Activated B cell treated with CpG ODN at 0.5 μM for 24 hours (primary cell): ENCODE measurements around the gene DAB2. TPM values are rescaled to one million over a fixed set of nuclear protein-coding genes. Genes with fewer than 3 reads are reported as not detected.

ENCODE experiments used
- ATAC-seq: fragments of 200-7000 bp; cut with Tn5 transposase; one replicate; pipeline ENCODE4 v1.10.0; 2021; ENCODE audit warnings: low read depth, mild to moderate bottlenecking, moderate library complexity
- CTCF ChIA-PET: fragments of 350-600 bp; sonication (Branson Sonifier 250); formaldehyde crosslinking; loops from one replicate; lab custom pipeline; 2021; ENCODE audit warnings: antibody characterized with exemption; lab: Charles Lee
- POLR2A ChIA-PET: fragments of 350-600 bp; sonication (Branson Sonifier 250); formaldehyde crosslinking; loops from one replicate; lab custom pipeline; 2021; ENCODE audit warnings: antibody characterized with exemption; lab: Charles Lee
- DNase-seq: peaks from one replicate; pipeline ENCODE4 v3.0.0; 2022
- H3K27ac Mint-ChIP-seq: one replicate; pipeline ENCODE4 v1.8.0; 2020; ENCODE audit warnings: mixed read lengths
- H3K27me3 Mint-ChIP-seq: one replicate; pipeline ENCODE4 v1.8.0; 2021; ENCODE audit warnings: mixed read lengths
- H3K36me3 Mint-ChIP-seq: one replicate; pipeline ENCODE4 v1.8.0; 2021; ENCODE audit warnings: low read depth, mixed read lengths
- H3K4me1 Mint-ChIP-seq: one replicate; pipeline ENCODE4 v1.8.0; 2021; ENCODE audit warnings: mixed read lengths
- H3K4me3 Mint-ChIP-seq: one replicate; pipeline ENCODE4 v1.8.0; 2020; ENCODE audit warnings: mild to moderate bottlenecking, mixed read lengths
- H3K9me3 Mint-ChIP-seq: one replicate; pipeline ENCODE4 v1.8.0; 2020; ENCODE audit warnings: mixed read lengths
- intact Hi-C: fragments of 100-400 bp; cut with micrococcal nuclease; formaldehyde crosslinking; loops from one replicate; pipeline ENCODE4 v1.15.1; 2024
- total RNA-seq: library from RNA; stranded (reverse); gene quantifications from 2 replicates; pipeline ENCODE4 v1.2.3, GENCODE V29; 2022
- TF ChIP-seq, protein P1 (sequence below): fragments of 200-600 bp; IDR thresholded peaks from one replicate; pipeline ENCODE4 v1.8.0; 2022; ENCODE audit warnings: antibody characterized with exemption, mild to moderate bottlenecking

DAB2 gene
- total RNA-seq, 1 donor from 2014 or later = not detected

DNA sequence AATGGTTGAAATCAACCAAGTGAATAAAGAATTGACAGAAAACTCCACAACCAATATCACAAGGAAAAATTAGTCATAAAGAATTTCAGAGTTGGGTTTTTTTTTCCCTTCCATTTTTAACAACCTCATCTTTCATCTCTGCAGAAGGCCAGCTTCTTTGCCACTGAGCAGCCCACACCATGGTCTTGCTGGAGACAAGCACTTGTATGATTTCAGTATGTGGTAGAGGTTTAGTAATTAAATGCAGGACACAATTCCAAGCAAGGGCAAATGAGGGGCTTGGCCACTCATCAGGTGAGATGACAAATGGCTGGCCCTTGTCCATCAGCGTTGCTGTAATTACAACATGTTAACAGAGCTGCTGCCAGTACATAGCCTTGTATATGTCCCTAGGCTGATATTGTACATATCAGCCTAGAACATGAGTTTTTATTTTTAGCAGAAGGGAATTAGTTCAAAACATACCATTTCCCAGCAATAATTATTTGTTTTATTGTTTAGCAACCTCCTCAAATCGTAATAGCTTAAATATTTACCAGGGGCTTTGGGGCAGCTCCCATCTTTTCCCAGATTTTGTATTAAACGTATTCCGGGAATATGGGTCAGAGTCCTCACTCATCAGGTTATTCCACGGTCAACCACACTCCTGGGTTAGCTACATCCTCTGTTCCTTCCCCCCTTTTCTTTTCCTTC is 55.5 kb downstream of the DAB2 start:
- TF ChIP-seq, protein P1, sequence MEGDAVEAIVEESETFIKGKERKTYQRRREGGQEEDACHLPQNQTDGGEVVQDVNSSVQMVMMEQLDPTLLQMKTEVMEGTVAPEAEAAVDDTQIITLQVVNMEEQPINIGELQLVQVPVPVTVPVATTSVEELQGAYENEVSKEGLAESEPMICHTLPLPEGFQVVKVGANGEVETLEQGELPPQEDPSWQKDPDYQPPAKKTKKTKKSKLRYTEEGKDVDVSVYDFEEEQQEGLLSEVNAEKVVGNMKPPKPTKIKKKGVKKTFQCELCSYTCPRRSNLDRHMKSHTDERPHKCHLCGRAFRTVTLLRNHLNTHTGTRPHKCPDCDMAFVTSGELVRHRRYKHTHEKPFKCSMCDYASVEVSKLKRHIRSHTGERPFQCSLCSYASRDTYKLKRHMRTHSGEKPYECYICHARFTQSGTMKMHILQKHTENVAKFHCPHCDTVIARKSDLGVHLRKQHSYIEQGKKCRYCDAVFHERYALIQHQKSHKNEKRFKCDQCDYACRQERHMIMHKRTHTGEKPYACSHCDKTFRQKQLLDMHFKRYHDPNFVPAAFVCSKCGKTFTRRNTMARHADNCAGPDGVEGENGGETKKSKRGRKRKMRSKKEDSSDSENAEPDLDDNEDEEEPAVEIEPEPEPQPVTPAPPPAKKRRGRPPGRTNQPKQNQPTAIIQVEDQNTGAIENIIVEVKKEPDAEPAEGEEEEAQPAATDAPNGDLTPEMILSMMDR = no peak
- DNase-seq (no peak), ATAC-seq (no peak)
- no peaks in the 10 kb centered on the region for H3K4me1 Mint-ChIP-seq
- CTCF ChIA-PET = interaction anchor here (1.5 kb wide), 1 partner anchor 10 kb away, joined by 3 read pairs; no protein-coding TSS in a partner anchor
- H3K9me3 Mint-ChIP-seq = no peaks in the 10 kb centered on the region
- POLR2A ChIA-PET = no interaction called here
- no peaks in the 10 kb centered on the region for H3K27me3 Mint-ChIP-seq
- no peak overlapping the region for H3K27ac Mint-ChIP-seq
- no peaks in the 10 kb centered on the region for H3K36me3 Mint-ChIP-seq
- no peak overlapping the region for H3K4me3 Mint-ChIP-seq
- intact Hi-C loops = no loop called here

GRCh38 chr5:39368116-39368515 is 56.7 kb downstream of the DAB2 start:
- Mint-ChIP-seq H3K4me1 (no peaks in the 10 kb centered on the region), H3K36me3 (no peaks in the 10 kb centered on the region), H3K27ac (no peak overlapping the region), H3K9me3 (no peaks in the 10 kb centered on the region), H3K4me3 (no peak overlapping the region), H3K27me3 (no peaks in the 10 kb centered on the region)
- POLR2A ChIA-PET = no interaction called here
- ATAC-seq (no peak), DNase-seq (no peak)
- intact Hi-C loops = no loop called here
- CTCF ChIA-PET = no interaction called here
- TF ChIP-seq, protein P1 = no peak

- CTCF ChIA-PET = no interaction called here
- no peaks in the 10 kb centered on the region for H3K9me3 Mint-ChIP-seq
- no peaks in the 10 kb centered on the region for H3K27me3 Mint-ChIP-seq
- H3K27ac Mint-ChIP-seq = no peak overlapping the region
- no peaks in the 10 kb centered on the region for H3K36me3 Mint-ChIP-seq
- POLR2A ChIA-PET = no interaction called here
- TF ChIP-seq, protein P1 = no peak
- no peak overlapping the region for H3K4me3 Mint-ChIP-seq
- intact Hi-C loops = no loop called here
- DNase-seq = no peak
- no peak for ATAC-seq
- H3K4me1 Mint-ChIP-seq = no peaks in the 10 kb centered on the region
Measured at GRCh38 chr5:39367711-39368110, 57.1 kb downstream of the DAB2 start.

- no peak within 1 kb of the TSS for H3K4me3 Mint-ChIP-seq
- no peak within 1 kb of the TSS for H3K27ac Mint-ChIP-seq
- CTCF ChIA-PET = no interaction called here
- no peaks in the 10 kb centered on the region for H3K9me3 Mint-ChIP-seq
- intact Hi-C loops = no loop called here
- TF ChIP-seq, protein P1 = no peak
- ATAC-seq (no peak), DNase-seq (no peak)
- no peaks in the 10 kb centered on the region for H3K4me1 Mint-ChIP-seq
- H3K27me3 Mint-ChIP-seq = no peaks in the 10 kb centered on the region
- no peaks in the 10 kb centered on the region for H3K36me3 Mint-ChIP-seq
- POLR2A ChIA-PET = no interaction called here
Measured at GRCh38 chr5:39364367-39364766, 60.4 kb downstream of the DAB2 start, which contains the start of gene C9. Gene C9 (minus strand): TSS chr5:39364495. CDS start chr5:39364464, 31 bp downstream.

- no peaks in the 10 kb centered on the region for H3K27me3 Mint-ChIP-seq
- no peak for ATAC-seq
- ChIA-PET POLR2A (no interaction called here), CTCF (no interaction called here)
- intact Hi-C loops = no loop called here
- H3K27ac Mint-ChIP-seq = no peak overlapping the region
- TF ChIP-seq, protein P1 = no peak
- H3K36me3 Mint-ChIP-seq = no peaks in the 10 kb centered on the region
- H3K4me3 Mint-ChIP-seq = no peak overlapping the region
- H3K9me3 Mint-ChIP-seq = no peaks in the 10 kb centered on the region
- no peaks in the 10 kb centered on the region for H3K4me1 Mint-ChIP-seq
- no peak for DNase-seq
Measured at GRCh38 chr5:39363217-39363616, 61.6 kb downstream of the DAB2 start.
